Body of pancreas (tissue), 4 donors: ENCODE data around the gene IKZF1. TPM values are rescaled to one million over a fixed set of nuclear protein-coding genes. Genes with fewer than 3 reads are reported as not detected.

Experiments
- ATAC-seq: fragments of 150-250 bp; one replicate; pipeline ENCODE4 v1.9.1; 2016
- DNase-seq, 4 donors: peaks; one replicate each; pipeline ENCODE4 v3.0.0-alpha.2; 2019
- H3K27ac ChIP-seq, 4 donors: fragments of 200-600 bp; sonication (generic); 1 replicate in 3 of 4; 2 replicates in 1 of 4; pipeline versions ENCODE4 v1.5.1 to v1.6.1; 2016 to 2019; ENCODE audit warnings: mild to moderate bottlenecking in 1 of 4, mixed read lengths in 1 of 4, moderate library complexity in 1 of 4
- H3K27me3 ChIP-seq, 2 donors: fragments of 200-600 bp; sonication (generic); one replicate each; pipeline ENCODE4 v1.6.0; 2016; ENCODE audit warnings: mild to moderate bottlenecking in 1 of 2
- H3K36me3 ChIP-seq, 2 donors: fragments of 200-600 bp; sonication (generic); replicated peaks in 1 of 2; 2 replicates each; pipeline ENCODE4 v1.5.1; 2016; ENCODE audit warnings: low read depth in 2 of 2; ENCODE audit not compliant: insufficient read depth in 1 of 2
- H3K4me1 ChIP-seq: fragments of 200-600 bp; sonication (generic); one replicate; pipeline ENCODE4 v1.6.0; 2016
- H3K4me3 ChIP-seq, 2 donors: fragments of 200-600 bp; sonication (generic); 1 replicate in 1 of 2; 2 replicates in 1 of 2; pipeline ENCODE4 v1.5.1; 2016 to 2019
- H3K9me3 ChIP-seq, 3 donors: fragments of 200-600 bp; sonication (generic); 1 replicate in 2 of 3; 2 replicates in 1 of 3; pipeline ENCODE4 v1.5.1; 2016
- POLR2A ChIP-seq, 3 donors: fragments of 450-650 bp; IDR thresholded peaks; one replicate each; pipeline ENCODE4 v1.6.1; 2016; ENCODE audit warnings: antibody characterized with exemption in 3 of 3, mild to moderate bottlenecking in 2 of 3
- WGBS, 2 donors: methylation state at CpG; one replicate each; pipeline ENCODE4 v1.1.5; 2017; 5-methylcytosine and 5-hydroxymethylcytosine counted together
- intact Hi-C: fragments of 100-400 bp; cut with DNase I; formaldehyde crosslinking; loops from one replicate; pipeline ENCODE4 v1.15.1; 2023
- total RNA-seq, 2 donors: library from RNA; depleted of rRNA; stranded (reverse); fragments of >200 nt; gene quantifications; one replicate each; pipeline ENCODE4 v1.1.0, GENCODE V29; 2016
- TF ChIP-seq, protein P1 (sequence below), 7 experiments: fragments of 450-650 bp in 4 of 7; fragments of 200-600 bp in 3 of 7; sonication (generic) in 3 of 7; IDR thresholded peaks; one replicate each; pipeline ENCODE4 v1.5.1; 2016 to 2019; ENCODE audit warnings: antibody characterized with exemption in 7 of 7

IKZF1 gene
- total RNA-seq, 2 donors from 2014 or later = 3.9 to 16.5 TPM

DNA sequence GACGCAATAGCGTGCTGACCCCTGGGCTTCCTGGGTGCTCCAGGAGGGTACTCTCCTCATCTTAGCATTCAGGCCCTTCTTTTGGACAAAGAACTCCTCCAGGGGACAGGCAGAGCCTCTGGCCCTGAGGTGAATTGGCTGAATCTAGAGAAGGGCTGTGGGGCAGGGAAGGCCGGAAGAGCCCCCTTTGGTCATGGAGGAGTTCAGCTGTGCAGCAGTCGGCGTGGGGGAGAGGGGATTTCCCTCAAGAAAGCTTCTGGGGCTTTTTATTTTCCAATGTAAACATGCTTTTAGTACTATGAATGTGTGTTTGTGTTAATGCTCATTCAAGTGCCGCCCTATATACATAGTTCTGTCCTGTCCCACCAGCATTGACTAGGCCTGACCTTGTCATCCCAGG is 106.8 kb downstream of the IKZF1 start:
- intact Hi-C loops = loop anchor here (10.0 kb wide), 1 partner anchor 317 kb away; the partner anchor contains the start of gene ZPBP
- no peaks in the 10 kb centered on the region for H3K36me3 ChIP-seq
- WGBS, 2 donors = 79 to 83% methylated on average over 6 of the region's 6 CpGs

DNA sequence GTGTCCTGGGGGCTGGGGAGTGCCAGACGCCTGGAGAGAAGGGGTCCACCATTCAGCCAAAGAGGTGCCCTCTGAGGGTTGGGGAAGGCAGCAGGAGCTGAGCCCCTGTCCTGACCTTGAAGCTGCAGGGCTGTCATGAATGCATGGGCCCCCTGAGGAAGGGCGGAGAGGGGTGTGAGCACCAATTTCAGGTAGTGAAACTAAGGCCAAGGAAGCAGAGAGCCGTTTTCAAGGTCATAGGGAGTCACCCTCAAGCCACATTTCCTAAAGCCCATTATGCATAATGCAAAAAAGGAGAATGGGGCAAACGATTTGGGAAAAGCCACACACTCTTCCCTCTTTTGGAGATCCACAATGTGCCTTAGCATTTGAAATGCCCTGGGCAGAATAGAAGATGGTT is 108.5 kb downstream of the IKZF1 start:
- H3K4me3 ChIP-seq = no peak overlapping the region
- H3K27ac ChIP-seq = no peak overlapping the region
- H3K36me3 ChIP-seq = no peaks in the 10 kb centered on the region
- intact Hi-C loops = loop anchor here (10.0 kb wide), 1 partner anchor 318 kb away; the partner anchor contains the start of gene ZPBP
- H3K4me1 ChIP-seq = no peaks in the 10 kb centered on the region
- no peaks in the 10 kb centered on the region for H3K27me3 ChIP-seq
- 37 to 40% methylated on average over 4 of the region's 4 CpGs for WGBS, 2 donors
- TF ChIP-seq, protein P1, sequence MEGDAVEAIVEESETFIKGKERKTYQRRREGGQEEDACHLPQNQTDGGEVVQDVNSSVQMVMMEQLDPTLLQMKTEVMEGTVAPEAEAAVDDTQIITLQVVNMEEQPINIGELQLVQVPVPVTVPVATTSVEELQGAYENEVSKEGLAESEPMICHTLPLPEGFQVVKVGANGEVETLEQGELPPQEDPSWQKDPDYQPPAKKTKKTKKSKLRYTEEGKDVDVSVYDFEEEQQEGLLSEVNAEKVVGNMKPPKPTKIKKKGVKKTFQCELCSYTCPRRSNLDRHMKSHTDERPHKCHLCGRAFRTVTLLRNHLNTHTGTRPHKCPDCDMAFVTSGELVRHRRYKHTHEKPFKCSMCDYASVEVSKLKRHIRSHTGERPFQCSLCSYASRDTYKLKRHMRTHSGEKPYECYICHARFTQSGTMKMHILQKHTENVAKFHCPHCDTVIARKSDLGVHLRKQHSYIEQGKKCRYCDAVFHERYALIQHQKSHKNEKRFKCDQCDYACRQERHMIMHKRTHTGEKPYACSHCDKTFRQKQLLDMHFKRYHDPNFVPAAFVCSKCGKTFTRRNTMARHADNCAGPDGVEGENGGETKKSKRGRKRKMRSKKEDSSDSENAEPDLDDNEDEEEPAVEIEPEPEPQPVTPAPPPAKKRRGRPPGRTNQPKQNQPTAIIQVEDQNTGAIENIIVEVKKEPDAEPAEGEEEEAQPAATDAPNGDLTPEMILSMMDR (IDR thresholded peaks at IDR 0.05) = no peak
- TF ChIP-seq POLR2A (IDR thresholded peaks at IDR 0.05) = no peak
- H3K9me3 ChIP-seq = no peaks in the 10 kb centered on the region
- ATAC-seq (no peak), DNase-seq (no peak)

More for the DNA sequence above, 106.8 kb downstream of the IKZF1 start:
- no peak for ATAC-seq
- Histone ChIP-seq H3K27ac (no peak overlapping the region), H3K4me3 (no peak overlapping the region), H3K9me3 (no peaks in the 10 kb centered on the region), H3K4me1 (no peaks in the 10 kb centered on the region), H3K27me3 (no peaks in the 10 kb centered on the region)
- TF ChIP-seq, protein P1 (IDR thresholded peaks at IDR 0.05) = no peak
- TF ChIP-seq POLR2A (IDR thresholded peaks at IDR 0.05) = no peak
- no peak for DNase-seq

DNA sequence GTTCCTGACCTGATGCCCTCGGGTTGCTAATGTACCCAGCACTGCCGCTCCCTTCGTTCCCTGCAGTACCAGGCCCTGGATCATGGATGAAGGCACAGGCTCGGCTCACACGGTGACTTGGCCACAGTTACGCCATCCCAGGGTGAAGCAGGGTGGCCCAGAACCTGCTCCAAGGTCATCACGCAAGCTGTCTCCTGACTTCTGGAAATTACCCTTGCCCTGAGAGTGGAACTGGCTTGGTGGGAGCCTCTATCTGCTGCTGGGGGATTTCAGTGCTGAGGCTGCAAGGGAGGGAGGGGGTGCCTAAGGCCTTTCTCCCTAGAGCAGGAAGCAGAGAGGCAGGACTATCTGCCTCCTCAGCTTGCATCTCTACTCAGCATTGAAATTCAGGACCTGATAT is 109.0 kb downstream of the IKZF1 start:
- DNase-seq (no peak), ATAC-seq (no peak)
- Histone ChIP-seq H3K36me3 (no peaks in the 10 kb centered on the region), H3K27ac (no peak overlapping the region), H3K4me1 (no peaks in the 10 kb centered on the region), H3K9me3 (no peaks in the 10 kb centered on the region), H3K4me3 (no peak overlapping the region), H3K27me3 (no peaks in the 10 kb centered on the region)
- intact Hi-C loops = loop anchor here (10.0 kb wide), 1 partner anchor 319 kb away; the partner anchor contains the start of gene ZPBP
- WGBS, 2 donors = 55 to 76% methylated on average over 6 to 7 of the region's 7 CpGs
- no peak for TF ChIP-seq POLR2A (IDR thresholded peaks at IDR 0.05)
- TF ChIP-seq, protein P1 (IDR thresholded peaks at IDR 0.05) = no peak

DNA sequence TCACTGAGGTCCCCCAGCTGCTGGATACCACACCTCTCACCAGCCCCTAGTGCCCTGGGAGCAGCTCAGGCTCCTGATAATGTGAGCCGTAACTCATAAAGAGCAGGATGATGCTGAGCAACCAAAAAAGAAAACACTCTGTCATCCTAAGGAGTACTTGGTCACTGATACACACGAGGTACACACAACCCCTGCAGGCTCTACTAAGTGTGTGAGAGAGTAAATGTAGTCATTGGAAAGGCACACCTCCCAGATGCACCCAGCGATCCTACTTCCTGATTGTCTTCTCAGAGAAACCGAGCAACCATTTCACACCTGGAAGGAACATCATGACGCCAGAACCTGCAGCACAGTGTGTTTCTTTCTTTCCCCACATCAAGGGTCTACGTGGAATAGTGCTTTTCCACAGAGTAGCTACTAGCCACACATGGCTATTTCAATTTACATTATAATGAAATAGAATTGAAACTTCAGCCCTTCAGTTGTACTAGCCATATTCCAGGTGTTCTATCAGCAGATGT is 111.4 kb downstream of the IKZF1 start:
- no peak for TF ChIP-seq POLR2A (IDR thresholded peaks at IDR 0.05)
- TF ChIP-seq, protein P1 (IDR thresholded peaks at IDR 0.05) = no peak
- Histone ChIP-seq H3K36me3 (no peaks in the 10 kb centered on the region), H3K4me1 (no peaks in the 10 kb centered on the region), H3K27me3 (no peaks in the 10 kb centered on the region), H3K9me3 (no peaks in the 10 kb centered on the region), H3K27ac (no peak overlapping the region), H3K4me3 (no peak overlapping the region)
- intact Hi-C loops = loop anchor here (10.0 kb wide), 1 partner anchor 321 kb away; the partner anchor contains the start of gene ZPBP
- 53 to 59% methylated on average over 6 of the region's 6 CpGs for WGBS, 2 donors
- ATAC-seq = no peak
- no peak for DNase-seq
